ENCODE data around the gene AP5Z1. TPM values are rescaled to one million over a fixed set of nuclear protein-coding genes. Genes with fewer than 3 reads are reported as not detected.

Gene AP5Z1
- total RNA-seq, 1 donor from 2014 or later, result 59.7 TPM

GRCh38 chr7:4786015-4786414 is 10.6 kb downstream of the AP5Z1 start:
- Mint-ChIP-seq H3K36me3 (ENCODE audit: low read depth) (peaks cover 23% of the 10 kb centered on the region), H3K4me3 (ENCODE audit: unreplicated experiment) (no peak overlapping the region), H3K27me3 (ENCODE audit: low read depth) (no peaks in the 10 kb centered on the region), H3K27ac (ENCODE audit: unreplicated experiment) (no peak overlapping the region), H3K9me3 (ENCODE audit: low read depth) (no peaks in the 10 kb centered on the region), H3K4me1 (ENCODE audit: low read depth) (no peaks in the 10 kb centered on the region)
- TF ChIP-seq CTCF (IDR thresholded peaks at IDR 0.05), result no peak
- no peak for DNase-seq (ENCODE audit: low spot score)

- no peak for DNase-seq (ENCODE audit: low spot score)
- no peaks in the 10 kb centered on the region for H3K9me3 Mint-ChIP-seq (ENCODE audit: low read depth)
Observed at GRCh38 chr7:4787541-4787940, 12.1 kb downstream of the AP5Z1 start.

GRCh38 chr7:4787947-4788626 is 12.7 kb downstream of the AP5Z1 start:
- Mint-ChIP-seq H3K27ac (ENCODE audit: unreplicated experiment) (no peak overlapping the region), H3K9me3 (ENCODE audit: low read depth) (no peaks in the 10 kb centered on the region), H3K36me3 (ENCODE audit: low read depth) (peaks cover 17% of the 10 kb centered on the region), H3K4me1 (ENCODE audit: low read depth) (no peaks in the 10 kb centered on the region), H3K4me3 (ENCODE audit: unreplicated experiment) (no peak overlapping the region), H3K27me3 (ENCODE audit: low read depth) (no peaks in the 10 kb centered on the region)
- TF ChIP-seq CTCF (IDR thresholded peaks at IDR 0.05), result no peak
- DNase-seq (ENCODE audit: low spot score), result no peak

More at GRCh38 chr7:4787541-4787940, 12.1 kb downstream of the AP5Z1 start:
- H3K36me3 Mint-ChIP-seq (ENCODE audit: low read depth), result peaks cover 17% of the 10 kb centered on the region
- no peaks in the 10 kb centered on the region for H3K27me3 Mint-ChIP-seq (ENCODE audit: low read depth)
- H3K4me1 Mint-ChIP-seq (ENCODE audit: low read depth), result no peaks in the 10 kb centered on the region
- no peak overlapping the region for H3K27ac Mint-ChIP-seq (ENCODE audit: unreplicated experiment)
- no peak for TF ChIP-seq CTCF (IDR thresholded peaks at IDR 0.05)
- H3K4me3 Mint-ChIP-seq (ENCODE audit: unreplicated experiment), result no peak overlapping the region

GRCh38 chr7:4788627-4789189 is 13.3 kb downstream of the AP5Z1 start:
- TF ChIP-seq CTCF (IDR thresholded peaks at IDR 0.05), result no peak
- no peak for DNase-seq (ENCODE audit: low spot score)
- Mint-ChIP-seq H3K27me3 (ENCODE audit: low read depth) (no peaks in the 10 kb centered on the region), H3K27ac (ENCODE audit: unreplicated experiment) (no peak overlapping the region), H3K9me3 (ENCODE audit: low read depth) (no peaks in the 10 kb centered on the region), H3K4me1 (ENCODE audit: low read depth) (no peaks in the 10 kb centered on the region), H3K4me3 (ENCODE audit: unreplicated experiment) (no peak overlapping the region), H3K36me3 (ENCODE audit: low read depth) (peaks cover 17% of the 10 kb centered on the region)

- H3K27ac Mint-ChIP-seq (ENCODE audit: unreplicated experiment), result no peak overlapping the region
- H3K36me3 Mint-ChIP-seq (ENCODE audit: low read depth), result peaks cover 18% of the 10 kb centered on the region
Observed at GRCh38 chr7:4789194-4790077, 14.0 kb downstream of the AP5Z1 start.

More at GRCh38 chr7:4789194-4790077, 14.0 kb downstream of the AP5Z1 start:
- Mint-ChIP-seq H3K9me3 (ENCODE audit: low read depth) (no peaks in the 10 kb centered on the region), H3K27me3 (ENCODE audit: low read depth) (no peaks in the 10 kb centered on the region), H3K4me1 (ENCODE audit: low read depth) (no peaks in the 10 kb centered on the region), H3K4me3 (ENCODE audit: unreplicated experiment) (no peak overlapping the region)
- DNase-seq (ENCODE audit: low spot score), result no peak
- no peak for TF ChIP-seq CTCF (IDR thresholded peaks at IDR 0.05)
